Gastroesophageal sphincter (tissue), 4 donors: ENCODE results near the gene REEP3. TPM values are rescaled to one million over a fixed set of nuclear protein-coding genes. Genes with fewer than 3 reads are reported as not detected.

Source experiments
- ATAC-seq: fragments of 150-250 bp; one replicate; pipeline ENCODE4 v1.9.1; 2016; ENCODE audit warnings: mild to moderate bottlenecking, moderate library complexity
- H3K27ac ChIP-seq, 4 donors: fragments of 200-600 bp; sonication (generic) in 3 of 4; 1 replicate in 3 of 4; 2 replicates in 1 of 4; pipeline ENCODE4 v1.5.1; 2016 to 2019
- H3K27me3 ChIP-seq: fragments of 200-600 bp; sonication (generic); one replicate; pipeline ENCODE4 v1.5.1; 2019
- H3K36me3 ChIP-seq, 2 donors: fragments of 200-600 bp; sonication (generic); one replicate each; pipeline ENCODE4 v1.5.1; 2019; ENCODE audit warnings: control low read depth in 1 of 2
- H3K4me1 ChIP-seq, 3 donors: fragments of 200-600 bp; sonication (generic); 1 replicate in 2 of 3; 2 replicates in 1 of 3; pipeline ENCODE4 v1.5.1; 2016 to 2019; ENCODE audit warnings: control low read depth in 2 of 3
- H3K4me3 ChIP-seq, 2 donors: fragments of 200-600 bp; sonication (generic); one replicate each; pipeline ENCODE4 v1.5.1; 2019; ENCODE audit warnings: mild to moderate bottlenecking in 1 of 2, moderate library complexity in 1 of 2
- H3K9me3 ChIP-seq, 3 donors: fragments of 200-600 bp; sonication (generic); one replicate each; pipeline ENCODE4 v1.5.1; 2017 to 2019; ENCODE audit warnings: control low read depth in 2 of 3
- EP300 ChIP-seq: sonication (generic); formaldehyde crosslinking; IDR thresholded peaks from one replicate; pipeline ENCODE4 v1.6.1; 2017; ENCODE audit warnings: antibody characterized with exemption, mild to moderate bottlenecking
- POLR2A ChIP-seq, 2 donors: fragments of 450-650 bp; IDR thresholded peaks; one replicate each; pipeline ENCODE4 v1.6.1; 2017; ENCODE audit warnings: antibody characterized with exemption in 2 of 2, mild to moderate bottlenecking in 2 of 2, moderate library complexity in 1 of 2
- POLR2AphosphoS5 ChIP-seq: sonication (generic); formaldehyde crosslinking; IDR thresholded peaks from one replicate; pipeline ENCODE4 v1.6.1; 2017; ENCODE audit warnings: antibody characterized with exemption
- WGBS, 2 donors: methylation state at CpG; one replicate each; pipeline ENCODE4 v1.1.5; 2018; ENCODE audit warnings: low coverage in 1 of 2; 5-methylcytosine and 5-hydroxymethylcytosine counted together
- small RNA-seq, 4 donors: library from RNA; depleted of rRNA; stranded (forward); fragments of <200 nt; gene quantifications; one replicate each; pipeline ENCODE3, GENCODE V24; 2016
- total RNA-seq, 4 donors: library from RNA; depleted of rRNA; stranded (reverse); fragments of >200 nt; gene quantifications; one replicate each; pipeline ENCODE4 v1.1.0, GENCODE V29; 2016
- TF ChIP-seq, protein P1 (sequence below), 4 experiments: fragments of 200-600 bp in 2 of 4; fragments of 450-650 bp in 2 of 4; sonication (generic) in 1 of 4; IDR thresholded peaks; one replicate each; pipeline ENCODE4 v1.5.1; 2017 to 2019; ENCODE audit warnings: antibody characterized with exemption in 4 of 4, mild to moderate bottlenecking in 2 of 4, moderate library complexity in 2 of 4

Gene REEP3
- total RNA-seq, 4 donors from 2014 or later = 86.1 to 129 (median 97.3) TPM

GRCh38 chr10:63671317-63671937, 150.2 kb downstream of the REEP3 start:
- no peak overlapping the region for H3K4me3 ChIP-seq
- TF ChIP-seq POLR2A (IDR thresholded peaks at IDR 0.05) = no peak
- TF ChIP-seq EP300 = no peak
- TF ChIP-seq, protein P1, sequence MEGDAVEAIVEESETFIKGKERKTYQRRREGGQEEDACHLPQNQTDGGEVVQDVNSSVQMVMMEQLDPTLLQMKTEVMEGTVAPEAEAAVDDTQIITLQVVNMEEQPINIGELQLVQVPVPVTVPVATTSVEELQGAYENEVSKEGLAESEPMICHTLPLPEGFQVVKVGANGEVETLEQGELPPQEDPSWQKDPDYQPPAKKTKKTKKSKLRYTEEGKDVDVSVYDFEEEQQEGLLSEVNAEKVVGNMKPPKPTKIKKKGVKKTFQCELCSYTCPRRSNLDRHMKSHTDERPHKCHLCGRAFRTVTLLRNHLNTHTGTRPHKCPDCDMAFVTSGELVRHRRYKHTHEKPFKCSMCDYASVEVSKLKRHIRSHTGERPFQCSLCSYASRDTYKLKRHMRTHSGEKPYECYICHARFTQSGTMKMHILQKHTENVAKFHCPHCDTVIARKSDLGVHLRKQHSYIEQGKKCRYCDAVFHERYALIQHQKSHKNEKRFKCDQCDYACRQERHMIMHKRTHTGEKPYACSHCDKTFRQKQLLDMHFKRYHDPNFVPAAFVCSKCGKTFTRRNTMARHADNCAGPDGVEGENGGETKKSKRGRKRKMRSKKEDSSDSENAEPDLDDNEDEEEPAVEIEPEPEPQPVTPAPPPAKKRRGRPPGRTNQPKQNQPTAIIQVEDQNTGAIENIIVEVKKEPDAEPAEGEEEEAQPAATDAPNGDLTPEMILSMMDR (IDR thresholded peaks at IDR 0.05) = peak in 2 of 4 experiments; percentile 19 to 37
- peaks cover 8 to 53% (median 19%) of the 10 kb centered on the region in 3 donors for H3K4me1 ChIP-seq
- no peaks in the 10 kb centered on the region for H3K9me3 ChIP-seq
- WGBS, 2 donors = 21 to 27% methylated on average over 2 of the region's 2 CpGs
- H3K27me3 ChIP-seq = no peaks in the 10 kb centered on the region
- ATAC-seq = no peak
- H3K36me3 ChIP-seq = no peaks in the 10 kb centered on the region
- H3K27ac ChIP-seq = peak overlapping the region; percentile 54 to 67 (median 61)

GRCh38 chr10:63672491-63672890, 151.3 kb downstream of the REEP3 start:
- no peak for TF ChIP-seq POLR2AphosphoS5
- TF ChIP-seq EP300 = no peak
- no peak for TF ChIP-seq POLR2A (IDR thresholded peaks at IDR 0.05)
- TF ChIP-seq, protein P1 (IDR thresholded peaks at IDR 0.05) = no peak
- 73 to 80% methylated on average over 1 to 3 of the region's 3 CpGs for WGBS, 2 donors
- ATAC-seq = no peak
- Histone ChIP-seq H3K4me3 (no peak overlapping the region), H3K27ac (peak overlapping the region in 3 of 4 donors; percentile 40 to 67 (median 59)), H3K9me3 (no peaks in the 10 kb centered on the region), H3K4me1 (peaks cover 8 to 46% (median 19%) of the 10 kb centered on the region in 3 donors), H3K36me3 (no peaks in the 10 kb centered on the region), H3K27me3 (no peaks in the 10 kb centered on the region)

GRCh38 chr10:63673246-63673645, 152.0 kb downstream of the REEP3 start:
- Histone ChIP-seq H3K4me1 (peaks cover 8 to 46% (median 19%) of the 10 kb centered on the region in 3 donors), H3K27ac (peak overlapping the region in 1 of 4 donors; percentile 67), H3K9me3 (no peaks in the 10 kb centered on the region), H3K36me3 (no peaks in the 10 kb centered on the region), H3K27me3 (no peaks in the 10 kb centered on the region), H3K4me3 (no peak overlapping the region)
- TF ChIP-seq, protein P1 (IDR thresholded peaks at IDR 0.05) = no peak
- TF ChIP-seq EP300 (no peak), POLR2AphosphoS5 (no peak), POLR2A (IDR thresholded peaks at IDR 0.05) (no peak)
- no peak for ATAC-seq
- WGBS, 2 donors = no CpG with 5 or more reads among the region's 7 CpGs

- H3K27me3 ChIP-seq = no peaks in the 10 kb centered on the region
- no peak for ATAC-seq
- H3K4me3 ChIP-seq = no peak overlapping the region
- H3K4me1 ChIP-seq = peaks cover 8 to 46% (median 19%) of the 10 kb centered on the region in 3 donors
- TF ChIP-seq POLR2AphosphoS5 (no peak), POLR2A (IDR thresholded peaks at IDR 0.05) (no peak), EP300 (no peak)
- TF ChIP-seq, protein P1 (IDR thresholded peaks at IDR 0.05) = no peak
- no peak overlapping the region for H3K27ac ChIP-seq
- H3K9me3 ChIP-seq = no peaks in the 10 kb centered on the region
- no peaks in the 10 kb centered on the region for H3K36me3 ChIP-seq
These were observed 152.6 kb downstream of the REEP3 start for GRCh38 chr10:63673846-63674245.

Small RNAs within 50 kb of the gene (small RNA-seq; reads per million reads assigned to genes)
- 0 reads per million in 4 donors for gene AC022022.1

Other genes starting within 250 kb of the REEP3 start
- 100 to 1,000 TPM in 2 of 4 donors, 10 to 100 TPM in 2; 76.2 to 150 (median 101) TPM for gene JMJD1C, start 55.4 kb upstream of the REEP3 start, total RNA-seq